Loucy (cell line): ENCODE data around the gene CPSF7.

Experiments used
- H2AFZ ChIP-seq: fragments of 200-600 bp; sonication (generic); 2 replicates; pipeline ENCODE4 v1.6.0; 2016; ENCODE audit warnings: antibody characterized with exemption, mild to moderate bottlenecking, low read length, moderate library complexity
- H3F3A ChIP-seq: fragments of 200-600 bp; 2 replicates; pipeline ENCODE4 v1.6.0; 2016; ENCODE audit warnings: antibody characterized with exemption, low read depth, mild to moderate bottlenecking
- H3K27me3 ChIP-seq: fragments of 200-600 bp; sonication (generic); 2 replicates; pipeline ENCODE4 v1.6.1; 2014; ENCODE audit warnings: low read length, mild to moderate bottlenecking; ENCODE audit not compliant: insufficient read depth, poor library complexity, severe bottlenecking
- H3K36me3 ChIP-seq: fragments of 200-600 bp; sonication (generic); 2 replicates; pipeline ENCODE4 v1.6.1; 2016; ENCODE audit warnings: low read length; ENCODE audit not compliant: insufficient read depth
- H3K4me1 ChIP-seq: fragments of 200-600 bp; sonication (generic); 2 replicates; pipeline ENCODE4 v1.5.1; 2014; ENCODE audit warnings: low read length, mild to moderate bottlenecking; ENCODE audit not compliant: insufficient read depth, poor library complexity, severe bottlenecking
- H3K4me2 ChIP-seq: fragments of 200-600 bp; sonication (generic); 2 replicates; pipeline ENCODE4 v1.6.0; 2014; ENCODE audit warnings: antibody characterized with exemption, low read length, low read depth, mild to moderate bottlenecking; ENCODE audit not compliant: poor library complexity, severe bottlenecking
- H3K4me3 ChIP-seq: fragments of 200-600 bp; sonication (generic); 2 replicates; pipeline ENCODE4 v1.5.1; 2014; ENCODE audit warnings: low read length, mild to moderate bottlenecking, mixed read lengths; ENCODE audit not compliant: poor library complexity, severe bottlenecking
- H3K79me2 ChIP-seq: fragments of 200-600 bp; sonication (generic); 2 replicates; pipeline ENCODE4 v1.6.1; 2014; ENCODE audit warnings: low read length; ENCODE audit not compliant: insufficient read depth
- H3K9ac ChIP-seq: fragments of 200-600 bp; sonication (generic); 2 replicates; pipeline ENCODE4 v1.6.0; 2014; ENCODE audit warnings: mild to moderate bottlenecking, low read depth, low read length, moderate library complexity; ENCODE audit not compliant: poor library complexity, severe bottlenecking
- H3K9me2 ChIP-seq: fragments of 200-600 bp; sonication (generic); replicated peaks from 2 replicates; pipeline ENCODE4 v1.6.1; 2016; ENCODE audit warnings: low read depth, low read length, mixed read lengths
- H3K9me3 ChIP-seq: fragments of 200-600 bp; sonication (generic); 2 replicates; pipeline ENCODE4 v1.6.1; 2014; ENCODE audit warnings: mild to moderate bottlenecking, antibody characterized with exemption, low read length, low read depth; ENCODE audit not compliant: insufficient read depth
- H4K20me1 ChIP-seq: fragments of 200-600 bp; sonication (generic); 2 replicates; pipeline ENCODE4 v1.6.0; 2014; ENCODE audit warnings: antibody characterized with exemption, low read length, mild to moderate bottlenecking; ENCODE audit not compliant: insufficient read depth, poor library complexity, severe bottlenecking
- CTCF ChIP-seq: fragments of 200-600 bp; sonication (generic); conservative IDR thresholded peaks from 2 replicates; pipeline ENCODE4 v1.5.1; 2014; ENCODE audit warnings: mild to moderate bottlenecking, antibody characterized with exemption, low read length
- EZH2phosphoT487 ChIP-seq: fragments of 200-600 bp; IDR thresholded peaks from 2 replicates; pipeline ENCODE4 v1.6.1; 2018; ENCODE audit warnings: antibody characterized with exemption, mild to moderate bottlenecking, moderate library complexity, borderline replicate concordance

Gene CPSF7

GRCh38 chr11:61473370-61474012 lies 43.7 kb upstream of the CPSF7 start:
- Histone ChIP-seq H3K9me3 (no peaks in the 10 kb centered on the region), H3K4me1 (no peaks in the 10 kb centered on the region)

GRCh38 chr11:61472868-61473267 lies 43.1 kb upstream of the CPSF7 start:
- H3K4me2 ChIP-seq: no peak overlapping the region
- no peaks in the 10 kb centered on the region for H3K9me3 ChIP-seq
- no peak for TF ChIP-seq EZH2phosphoT487
- TF ChIP-seq CTCF: no peak
- no peaks in the 10 kb centered on the region for H3K4me1 ChIP-seq
- H3K9ac ChIP-seq: no peak overlapping the region
- no peak overlapping the region for H3K4me3 ChIP-seq
- H3K27me3 ChIP-seq: no peaks in the 10 kb centered on the region
- H3K79me2 ChIP-seq: no peaks in the 10 kb centered on the region
- no peaks in the 10 kb centered on the region for H3F3A ChIP-seq
- no peaks in the 10 kb centered on the region for H3K9me2 ChIP-seq
- H2AFZ ChIP-seq: no peak overlapping the region
- H4K20me1 ChIP-seq: no peaks in the 10 kb centered on the region
- H3K36me3 ChIP-seq: peaks cover 5% of the 10 kb centered on the region; the same call in 1 of the 2 replicates

More at GRCh38 chr11:61473370-61474012, 43.7 kb upstream of the CPSF7 start:
- Histone ChIP-seq H3K4me3 (no peak overlapping the region), H4K20me1 (no peaks in the 10 kb centered on the region), H2AFZ (no peak overlapping the region), H3K79me2 (no peaks in the 10 kb centered on the region), H3K4me2 (no peak overlapping the region), H3F3A (no peaks in the 10 kb centered on the region), H3K27me3 (no peaks in the 10 kb centered on the region), H3K9me2 (no peaks in the 10 kb centered on the region), H3K9ac (no peak overlapping the region), H3K36me3 (peaks cover 5% of the 10 kb centered on the region; the same call in 1 of the 2 replicates)
- no peak for TF ChIP-seq EZH2phosphoT487
- TF ChIP-seq CTCF: no peak

GRCh38 chr11:61472282-61472681 lies 42.5 kb upstream of the CPSF7 start:
- Histone ChIP-seq H2AFZ (no peak overlapping the region), H3K9ac (no peak overlapping the region), H3K79me2 (no peaks in the 10 kb centered on the region), H3K36me3 (peaks cover 5% of the 10 kb centered on the region; the same call in 1 of the 2 replicates), H3K9me3 (no peaks in the 10 kb centered on the region), H3K9me2 (no peaks in the 10 kb centered on the region), H3K4me3 (no peak overlapping the region), H3K4me1 (no peaks in the 10 kb centered on the region), H3K4me2 (no peak overlapping the region), H4K20me1 (no peaks in the 10 kb centered on the region), H3F3A (no peaks in the 10 kb centered on the region), H3K27me3 (no peaks in the 10 kb centered on the region)
- TF ChIP-seq EZH2phosphoT487: no peak
- TF ChIP-seq CTCF: no peak
